Brain microvascular endothelial cell (primary cell): Measurements from ENCODE around the gene IFT25.

Source experiments
- DNase-seq: peaks from one replicate; pipeline ENCODE4 v3.0.0-alpha.2; 2020
- H3K27ac ChIP-seq: fragments of 250-450 bp; sonication (Bioruptor Pico); 2 replicates; pipeline ENCODE4 v1.5.1; 2020; ENCODE audit warnings: mild to moderate bottlenecking, moderate library complexity
- H3K27me3 ChIP-seq: fragments of 250-450 bp; sonication (Bioruptor Pico); replicated peaks from 2 replicates; pipeline ENCODE4 v1.5.1; 2020; ENCODE audit warnings: mild to moderate bottlenecking
- H3K36me3 ChIP-seq: fragments of 250-450 bp; sonication (Bioruptor Pico); replicated peaks from 2 replicates; pipeline ENCODE4 v1.5.1; 2020; ENCODE audit warnings: mild to moderate bottlenecking
- H3K4me3 ChIP-seq: 2 replicates; pipeline ENCODE4 v1.5.1; 2011; ENCODE audit warnings: low read depth, mild to moderate bottlenecking, control low read depth, low read length, moderate library complexity
- in situ Hi-C: cut with HindIII; loops from 2 replicates; pipeline ENCODE4 v1.10.0; 2017; ENCODE audit warnings: low sequenced_read_pairs, low pct_ligation_motif_present
- TF ChIP-seq, protein P1 (sequence below): IDR thresholded peaks from 2 replicates; pipeline ENCODE4 v1.5.1; 2011; ENCODE audit warnings: low read depth, mild to moderate bottlenecking, moderate library complexity, low read length, control low read depth, inconsistent platforms; ENCODE audit errors: missing control alignments

Gene IFT25

DNA sequence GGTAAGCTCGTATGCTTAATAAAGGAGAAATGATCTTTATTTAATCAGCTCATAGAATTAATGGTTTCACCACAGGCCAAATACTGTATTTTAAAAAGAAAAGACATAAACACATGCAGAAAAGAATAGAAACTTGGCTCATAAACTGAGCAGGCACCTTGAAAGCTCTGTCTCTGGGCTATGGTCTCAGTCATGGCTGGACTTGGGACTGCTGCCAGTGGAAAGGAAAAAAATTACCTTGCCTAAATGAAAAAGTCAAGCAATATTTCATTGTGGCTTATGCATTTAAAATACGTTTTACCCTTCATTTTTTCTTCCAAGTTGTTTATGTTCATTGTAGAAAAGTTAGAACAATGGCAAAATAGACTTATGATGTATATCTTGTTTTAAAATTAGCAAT lies 8.6 kb upstream of the IFT25 start:
- Histone ChIP-seq H3K4me3 (no peak overlapping the region), H3K27me3 (no peaks in the 10 kb centered on the region), H3K27ac (no peak overlapping the region), H3K36me3 (peaks cover 15% of the 10 kb centered on the region)
- in situ Hi-C loops = no loop called here
- TF ChIP-seq, protein P1, sequence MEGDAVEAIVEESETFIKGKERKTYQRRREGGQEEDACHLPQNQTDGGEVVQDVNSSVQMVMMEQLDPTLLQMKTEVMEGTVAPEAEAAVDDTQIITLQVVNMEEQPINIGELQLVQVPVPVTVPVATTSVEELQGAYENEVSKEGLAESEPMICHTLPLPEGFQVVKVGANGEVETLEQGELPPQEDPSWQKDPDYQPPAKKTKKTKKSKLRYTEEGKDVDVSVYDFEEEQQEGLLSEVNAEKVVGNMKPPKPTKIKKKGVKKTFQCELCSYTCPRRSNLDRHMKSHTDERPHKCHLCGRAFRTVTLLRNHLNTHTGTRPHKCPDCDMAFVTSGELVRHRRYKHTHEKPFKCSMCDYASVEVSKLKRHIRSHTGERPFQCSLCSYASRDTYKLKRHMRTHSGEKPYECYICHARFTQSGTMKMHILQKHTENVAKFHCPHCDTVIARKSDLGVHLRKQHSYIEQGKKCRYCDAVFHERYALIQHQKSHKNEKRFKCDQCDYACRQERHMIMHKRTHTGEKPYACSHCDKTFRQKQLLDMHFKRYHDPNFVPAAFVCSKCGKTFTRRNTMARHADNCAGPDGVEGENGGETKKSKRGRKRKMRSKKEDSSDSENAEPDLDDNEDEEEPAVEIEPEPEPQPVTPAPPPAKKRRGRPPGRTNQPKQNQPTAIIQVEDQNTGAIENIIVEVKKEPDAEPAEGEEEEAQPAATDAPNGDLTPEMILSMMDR = no peak
- no peak for DNase-seq

DNA sequence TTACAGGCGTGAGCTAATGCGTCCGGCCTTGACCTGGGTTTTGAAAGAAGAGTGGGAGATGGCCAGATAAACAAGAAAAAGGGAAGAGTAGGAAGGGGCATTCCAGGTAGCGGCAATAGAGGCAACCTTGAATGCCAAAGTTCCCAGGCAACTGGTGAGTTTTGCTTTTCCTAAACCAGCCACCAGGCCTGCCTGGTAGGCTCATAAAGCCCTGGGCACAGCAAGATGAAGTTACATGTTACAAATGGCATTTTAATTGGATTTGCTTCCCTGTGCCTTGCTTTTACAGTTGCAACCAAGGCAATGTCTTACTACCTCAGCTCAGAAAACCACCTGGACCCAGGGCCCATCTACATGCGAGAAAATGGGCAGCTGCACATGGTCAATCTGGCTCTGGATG lies 6.2 kb upstream of the IFT25 start:
- Histone ChIP-seq H3K27ac (no peak overlapping the region), H3K27me3 (no peaks in the 10 kb centered on the region), H3K4me3 (no peak overlapping the region), H3K36me3 (peaks cover 12% of the 10 kb centered on the region)
- no peak for DNase-seq
- TF ChIP-seq, protein P1 = no peak
- in situ Hi-C loops = no loop called here

DNA sequence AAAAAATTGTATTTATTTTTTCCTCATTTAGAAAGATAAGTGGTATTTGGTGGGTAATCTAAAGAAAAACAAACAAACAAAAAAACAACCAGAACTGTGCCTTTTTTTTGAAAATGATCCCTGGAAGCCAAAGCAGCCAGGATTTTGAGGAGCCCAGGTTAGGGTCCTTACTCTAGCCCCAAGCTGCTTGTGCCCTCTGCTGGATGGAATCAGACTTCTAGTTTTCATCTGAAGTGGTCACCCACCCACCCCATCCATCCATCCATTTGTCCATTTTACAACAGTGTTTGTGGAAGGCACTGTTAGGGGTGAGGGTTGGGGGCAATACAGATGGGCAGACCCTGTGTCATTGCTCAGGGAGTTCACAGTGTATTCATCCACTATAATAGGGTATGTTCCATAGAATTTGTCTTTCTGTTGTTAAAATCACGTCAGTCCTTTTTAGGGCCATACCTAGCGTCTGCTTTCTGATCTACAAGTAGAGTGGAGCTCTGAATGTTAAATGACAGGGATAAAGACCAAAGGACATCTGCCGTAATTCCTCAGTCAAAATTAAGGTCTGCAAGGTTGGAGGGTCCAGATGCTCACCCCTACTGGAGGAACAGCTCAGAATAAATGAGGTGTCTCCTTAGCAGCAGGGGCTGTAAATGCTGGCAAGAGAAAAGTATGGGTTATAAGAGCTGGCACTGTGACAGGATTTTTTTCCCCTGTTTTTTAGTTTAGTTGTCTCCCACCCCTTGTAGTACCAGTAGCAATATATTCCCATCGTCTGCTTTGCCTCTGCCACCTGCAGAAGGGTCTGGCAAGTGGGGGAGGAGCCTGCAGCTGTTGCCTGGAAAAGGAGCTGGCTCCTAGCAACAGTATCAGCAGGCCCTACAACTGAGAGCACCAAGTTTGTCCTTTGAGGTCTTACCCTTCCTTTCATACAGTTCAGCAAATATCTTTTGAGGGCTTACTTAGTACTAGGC lies 3.8 kb upstream of the IFT25 start:
- DNase-seq = no peak
- H3K27ac ChIP-seq = no peak overlapping the region
- peaks cover 12% of the 10 kb centered on the region for H3K36me3 ChIP-seq

DNA sequence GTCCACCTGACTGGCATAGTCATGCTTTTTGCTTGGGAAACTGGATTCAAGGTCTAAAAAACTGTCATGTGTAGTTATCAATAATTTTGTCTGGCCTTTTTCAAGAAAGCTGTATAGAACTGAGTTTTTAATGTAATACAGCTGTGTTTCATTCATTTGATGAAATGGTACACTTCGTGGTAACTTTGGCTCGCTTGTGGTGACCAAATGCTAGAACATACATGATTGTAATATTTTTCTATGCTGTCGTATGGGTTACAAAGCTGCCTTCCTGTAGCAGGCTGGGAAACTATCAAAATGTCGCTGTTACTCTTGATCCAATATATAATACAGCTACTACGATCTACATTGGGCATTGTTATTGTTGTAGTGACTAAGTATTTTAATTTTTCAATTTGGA lies 2.8 kb upstream of the IFT25 start:
- in situ Hi-C loops = no loop called here

More for the DNA sequence above, 3.8 kb upstream of the IFT25 start:
- Histone ChIP-seq H3K4me3 (no peak overlapping the region), H3K27me3 (no peaks in the 10 kb centered on the region)
- in situ Hi-C loops = no loop called here
- TF ChIP-seq, protein P1 = peak; percentile 82

DNA sequence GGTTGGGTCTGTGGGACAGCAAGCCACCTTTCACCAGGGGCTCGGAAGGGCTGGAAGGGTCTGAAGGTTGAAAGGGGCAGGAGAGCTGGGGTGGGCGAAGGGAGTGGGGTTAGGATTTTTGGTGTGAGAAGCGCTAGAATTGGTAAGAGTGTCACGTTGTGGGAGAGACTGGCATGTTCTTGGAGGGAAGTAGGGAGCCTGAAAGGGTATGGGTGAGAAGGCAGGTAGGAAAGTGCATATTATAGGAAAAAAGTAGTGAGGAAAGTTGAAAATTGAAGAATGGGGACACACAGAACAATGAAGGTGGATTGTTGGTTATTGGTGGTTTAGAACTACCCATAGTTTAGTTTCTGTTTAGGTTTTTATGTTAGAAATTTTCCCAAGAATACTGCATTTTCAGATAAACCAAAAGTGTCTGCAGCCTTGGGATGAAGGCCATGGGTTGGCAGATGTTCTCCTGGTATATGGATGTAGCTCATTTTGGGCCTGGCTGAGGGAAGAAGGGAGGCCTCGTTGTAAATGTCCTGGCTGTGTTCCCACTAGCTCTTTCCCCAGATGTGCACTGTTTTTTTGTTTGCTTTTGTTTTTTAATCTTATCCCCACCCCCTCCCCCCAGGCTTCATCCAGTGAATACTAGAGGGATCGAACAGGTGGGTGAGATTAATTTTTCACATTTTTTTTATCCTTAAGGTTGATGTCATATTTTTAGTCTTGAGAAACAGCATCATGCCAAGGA lies 1.8 kb upstream of the IFT25 start:
- H3K27me3 ChIP-seq = no peaks in the 10 kb centered on the region
- H3K27ac ChIP-seq = no peak overlapping the region
- TF ChIP-seq, protein P1 = no peak
- in situ Hi-C loops = no loop called here
- peak overlapping the region; percentile 97 for H3K4me3 ChIP-seq
- no peak for DNase-seq
- peaks cover 6% of the 10 kb centered on the region for H3K36me3 ChIP-seq

More for the DNA sequence above, 2.8 kb upstream of the IFT25 start:
- no peak overlapping the region for H3K27ac ChIP-seq
- H3K27me3 ChIP-seq = no peaks in the 10 kb centered on the region
- peaks cover 10% of the 10 kb centered on the region for H3K36me3 ChIP-seq
- no peak overlapping the region for H3K4me3 ChIP-seq
- no peak for DNase-seq
- TF ChIP-seq, protein P1 = no peak
